Loucy (cell line): ENCODE measurements around the gene LINGO3.

Experiments used
- H2AFZ ChIP-seq: fragments of 200-600 bp; sonication (generic); 2 replicates; pipeline ENCODE4 v1.6.0; 2016; ENCODE audit warnings: antibody characterized with exemption, mild to moderate bottlenecking, low read length, moderate library complexity
- H3F3A ChIP-seq: fragments of 200-600 bp; 2 replicates; pipeline ENCODE4 v1.6.0; 2016; ENCODE audit warnings: antibody characterized with exemption, low read depth, mild to moderate bottlenecking
- H3K27me3 ChIP-seq: fragments of 200-600 bp; sonication (generic); 2 replicates; pipeline ENCODE4 v1.6.1; 2014; ENCODE audit warnings: low read length, mild to moderate bottlenecking; ENCODE audit not compliant: insufficient read depth, poor library complexity, severe bottlenecking
- H3K36me3 ChIP-seq: fragments of 200-600 bp; sonication (generic); 2 replicates; pipeline ENCODE4 v1.6.1; 2016; ENCODE audit warnings: low read length; ENCODE audit not compliant: insufficient read depth
- H3K4me1 ChIP-seq: fragments of 200-600 bp; sonication (generic); 2 replicates; pipeline ENCODE4 v1.5.1; 2014; ENCODE audit warnings: low read length, mild to moderate bottlenecking; ENCODE audit not compliant: insufficient read depth, poor library complexity, severe bottlenecking
- H3K4me2 ChIP-seq: fragments of 200-600 bp; sonication (generic); 2 replicates; pipeline ENCODE4 v1.6.0; 2014; ENCODE audit warnings: antibody characterized with exemption, low read length, low read depth, mild to moderate bottlenecking; ENCODE audit not compliant: poor library complexity, severe bottlenecking
- H3K4me3 ChIP-seq: fragments of 200-600 bp; sonication (generic); 2 replicates; pipeline ENCODE4 v1.5.1; 2014; ENCODE audit warnings: low read length, mild to moderate bottlenecking, mixed read lengths; ENCODE audit not compliant: poor library complexity, severe bottlenecking
- H3K79me2 ChIP-seq: fragments of 200-600 bp; sonication (generic); 2 replicates; pipeline ENCODE4 v1.6.1; 2014; ENCODE audit warnings: low read length; ENCODE audit not compliant: insufficient read depth
- H3K9ac ChIP-seq: fragments of 200-600 bp; sonication (generic); 2 replicates; pipeline ENCODE4 v1.6.0; 2014; ENCODE audit warnings: mild to moderate bottlenecking, low read depth, low read length, moderate library complexity; ENCODE audit not compliant: poor library complexity, severe bottlenecking
- H3K9me2 ChIP-seq: fragments of 200-600 bp; sonication (generic); replicated peaks from 2 replicates; pipeline ENCODE4 v1.6.1; 2016; ENCODE audit warnings: low read depth, low read length, mixed read lengths
- H3K9me3 ChIP-seq: fragments of 200-600 bp; sonication (generic); 2 replicates; pipeline ENCODE4 v1.6.1; 2014; ENCODE audit warnings: mild to moderate bottlenecking, antibody characterized with exemption, low read length, low read depth; ENCODE audit not compliant: insufficient read depth
- H4K20me1 ChIP-seq: fragments of 200-600 bp; sonication (generic); 2 replicates; pipeline ENCODE4 v1.6.0; 2014; ENCODE audit warnings: antibody characterized with exemption, low read length, mild to moderate bottlenecking; ENCODE audit not compliant: insufficient read depth, poor library complexity, severe bottlenecking
- EZH2phosphoT487 ChIP-seq: fragments of 200-600 bp; IDR thresholded peaks from 2 replicates; pipeline ENCODE4 v1.6.1; 2018; ENCODE audit warnings: antibody characterized with exemption, mild to moderate bottlenecking, moderate library complexity, borderline replicate concordance
- TF ChIP-seq, protein P1 (sequence below): fragments of 200-600 bp; sonication (generic); conservative IDR thresholded peaks from 2 replicates; pipeline ENCODE4 v1.5.1; 2014; ENCODE audit warnings: mild to moderate bottlenecking, antibody characterized with exemption, low read length

LINGO3 gene

GRCh38 chr19:2327773-2328400 is 19.9 kb upstream of the LINGO3 start:
- peak overlapping the region; percentile 82 for H2AFZ ChIP-seq

GRCh38 chr19:2326699-2327360 is 18.9 kb upstream of the LINGO3 start:
- no peaks in the 10 kb centered on the region for H3K9me3 ChIP-seq
- peak overlapping the region; percentile 99 for H3K9ac ChIP-seq
- no peak overlapping the region for H2AFZ ChIP-seq
- H3K27me3 ChIP-seq = peaks cover 9% of the 10 kb centered on the region
- peaks cover 3% of the 10 kb centered on the region; the same call in 1 of the 2 replicates for H3F3A ChIP-seq
- H4K20me1 ChIP-seq = peaks cover 26% of the 10 kb centered on the region
- H3K79me2 ChIP-seq = peaks cover 78% of the 10 kb centered on the region
- no peaks in the 10 kb centered on the region for H3K9me2 ChIP-seq
- peaks cover 42% of the 10 kb centered on the region for H3K4me1 ChIP-seq
- H3K4me2 ChIP-seq = peak overlapping the region; percentile 98
- no peaks in the 10 kb centered on the region for H3K36me3 ChIP-seq
- peak overlapping the region; percentile 98 for H3K4me3 ChIP-seq
- TF ChIP-seq, protein P1, sequence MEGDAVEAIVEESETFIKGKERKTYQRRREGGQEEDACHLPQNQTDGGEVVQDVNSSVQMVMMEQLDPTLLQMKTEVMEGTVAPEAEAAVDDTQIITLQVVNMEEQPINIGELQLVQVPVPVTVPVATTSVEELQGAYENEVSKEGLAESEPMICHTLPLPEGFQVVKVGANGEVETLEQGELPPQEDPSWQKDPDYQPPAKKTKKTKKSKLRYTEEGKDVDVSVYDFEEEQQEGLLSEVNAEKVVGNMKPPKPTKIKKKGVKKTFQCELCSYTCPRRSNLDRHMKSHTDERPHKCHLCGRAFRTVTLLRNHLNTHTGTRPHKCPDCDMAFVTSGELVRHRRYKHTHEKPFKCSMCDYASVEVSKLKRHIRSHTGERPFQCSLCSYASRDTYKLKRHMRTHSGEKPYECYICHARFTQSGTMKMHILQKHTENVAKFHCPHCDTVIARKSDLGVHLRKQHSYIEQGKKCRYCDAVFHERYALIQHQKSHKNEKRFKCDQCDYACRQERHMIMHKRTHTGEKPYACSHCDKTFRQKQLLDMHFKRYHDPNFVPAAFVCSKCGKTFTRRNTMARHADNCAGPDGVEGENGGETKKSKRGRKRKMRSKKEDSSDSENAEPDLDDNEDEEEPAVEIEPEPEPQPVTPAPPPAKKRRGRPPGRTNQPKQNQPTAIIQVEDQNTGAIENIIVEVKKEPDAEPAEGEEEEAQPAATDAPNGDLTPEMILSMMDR = no peak
- no peak for TF ChIP-seq EZH2phosphoT487

More at GRCh38 chr19:2327773-2328400, 19.9 kb upstream of the LINGO3 start:
- peak overlapping the region; percentile 98 for H3K4me2 ChIP-seq
- H3K27me3 ChIP-seq = peaks cover 9% of the 10 kb centered on the region
- H3K36me3 ChIP-seq = no peaks in the 10 kb centered on the region
- peaks cover 6% of the 10 kb centered on the region for H3F3A ChIP-seq
- peaks cover 46% of the 10 kb centered on the region for H3K4me1 ChIP-seq
- H3K9ac ChIP-seq = peak overlapping the region; percentile 99
- no peaks in the 10 kb centered on the region for H3K9me2 ChIP-seq
- peak overlapping the region; percentile 98 for H3K4me3 ChIP-seq
- H4K20me1 ChIP-seq = peaks cover 26% of the 10 kb centered on the region
- TF ChIP-seq, protein P1 = no peak
- no peak for TF ChIP-seq EZH2phosphoT487
- peaks cover 80% of the 10 kb centered on the region for H3K79me2 ChIP-seq
- H3K9me3 ChIP-seq = no peaks in the 10 kb centered on the region

- Histone ChIP-seq H3K36me3 (no peaks in the 10 kb centered on the region), H3K9me2 (no peaks in the 10 kb centered on the region), H3K9me3 (no peaks in the 10 kb centered on the region), H3K4me3 (peak overlapping the region; percentile 45), H3K9ac (peak overlapping the region; percentile 26), H4K20me1 (peaks cover 26% of the 10 kb centered on the region), H2AFZ (no peak overlapping the region), H3K4me1 (peaks cover 28% of the 10 kb centered on the region), H3K79me2 (peaks cover 64% of the 10 kb centered on the region), H3K4me2 (peak overlapping the region; percentile 98), H3F3A (no peaks in the 10 kb centered on the region), H3K27me3 (peaks cover 9% of the 10 kb centered on the region)
- TF ChIP-seq EZH2phosphoT487 = no peak
- TF ChIP-seq, protein P1 = no peak
Measured at GRCh38 chr19:2325281-2326046, 17.5 kb upstream of the LINGO3 start.
